GM21576 (cell line): ENCODE results near the gene LARP4.
A peak's percentile ranks its signal among the peaks of the same experiment; 100 is the strongest.
"Not testable (repeated sequence)": the region's sequence is repeated elsewhere in the genome, so short reads cannot be mapped to it uniquely, and the experiment has no call there.

Experiments
- ATAC-seq: cut with Tn5 transposase; IDR thresholded peaks from one replicate; pipeline ENCODE4 v1.9.1; 2021; ENCODE audit warnings: mild to moderate bottlenecking, moderate library complexity; ENCODE audit not compliant: unreplicated experiment

The LARP4 gene

DNA sequence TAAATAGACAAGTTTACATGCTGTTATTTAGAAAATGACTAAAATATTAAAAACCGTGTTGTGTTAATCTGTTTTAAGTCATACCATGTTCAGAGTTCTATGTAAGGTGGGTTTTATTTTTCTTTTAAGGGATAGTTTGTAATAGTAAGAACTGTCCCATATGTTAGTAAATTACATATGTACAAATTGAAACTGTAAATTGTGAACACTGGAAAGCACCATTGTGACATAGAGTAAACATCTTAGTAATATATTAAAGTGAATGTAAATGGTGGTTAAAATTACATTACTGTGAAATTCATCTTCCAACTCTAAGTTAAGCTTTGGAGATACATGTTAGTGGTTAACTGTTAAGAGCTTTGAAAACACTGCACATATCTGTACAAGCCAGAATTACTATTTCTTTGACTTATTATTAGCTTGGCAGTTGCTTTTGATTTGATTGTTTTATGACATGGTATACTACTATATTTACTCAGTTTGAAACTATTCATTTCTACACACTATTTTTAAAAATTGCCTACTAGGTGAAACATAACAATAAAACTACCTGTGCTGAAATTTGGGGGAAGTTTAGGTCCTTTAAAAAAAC is 76.7 kb downstream of the LARP4 start:
- no peak for ATAC-seq

DNA sequence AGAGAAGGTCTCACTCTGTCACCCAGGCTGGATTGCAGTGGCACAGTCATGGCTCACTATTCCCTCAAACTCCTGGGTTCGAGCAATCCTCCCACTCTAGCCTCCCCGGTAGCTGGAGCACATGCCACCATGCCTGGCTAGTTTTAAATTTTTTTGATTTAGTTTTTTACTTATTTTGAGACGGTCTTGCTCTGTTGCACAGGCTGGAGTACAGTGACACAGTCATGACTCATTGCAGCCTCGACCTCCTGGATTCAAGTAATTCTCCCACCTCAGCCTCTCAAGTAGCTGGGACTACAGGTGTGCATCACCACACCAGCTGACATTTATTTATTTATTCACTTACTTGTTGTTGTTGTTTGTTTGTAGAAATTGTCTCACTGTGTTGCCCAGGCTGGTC is 81.9 kb downstream of the LARP4 start:
- ATAC-seq, result no peak

DNA sequence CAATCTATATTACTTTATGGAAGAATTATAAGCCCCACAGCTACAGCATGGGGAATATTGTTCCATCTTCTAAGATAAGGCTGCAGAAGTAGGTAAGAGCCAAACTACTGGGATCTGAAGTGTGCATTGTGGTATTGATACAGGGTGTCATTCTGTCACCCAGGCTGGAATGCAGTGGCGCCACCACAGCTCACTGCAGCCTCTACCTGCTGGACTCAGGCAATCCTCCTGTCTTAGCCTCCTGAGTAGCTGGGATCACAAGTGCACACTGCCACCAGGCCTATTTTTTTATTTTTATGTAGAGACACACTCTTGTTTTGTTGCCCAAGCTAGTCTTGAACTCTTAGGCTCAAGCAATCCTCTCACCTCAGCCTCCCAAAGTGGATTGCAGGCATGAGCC is 82.8 kb downstream of the LARP4 start:
- no peak for ATAC-seq

DNA sequence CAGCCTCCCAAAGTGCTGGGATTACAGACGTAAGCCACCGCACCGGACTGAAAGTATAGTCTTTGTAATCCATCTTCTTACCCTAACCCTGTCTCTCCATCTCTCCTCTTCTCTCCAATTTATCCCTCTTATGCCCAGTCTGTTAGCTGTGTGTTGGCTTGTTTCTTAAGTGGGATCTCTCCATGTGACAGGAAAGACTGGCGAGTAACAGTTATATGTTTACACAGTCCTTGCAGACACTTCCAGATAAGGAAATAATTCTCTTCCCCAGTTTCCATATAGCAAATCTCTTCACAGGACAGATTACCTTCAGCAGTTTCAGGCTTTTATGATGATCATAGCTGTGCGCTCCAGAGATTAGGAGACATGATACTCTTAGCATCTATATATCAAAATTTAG is 88.1 kb downstream of the LARP4 start:
- no peak for ATAC-seq

DNA sequence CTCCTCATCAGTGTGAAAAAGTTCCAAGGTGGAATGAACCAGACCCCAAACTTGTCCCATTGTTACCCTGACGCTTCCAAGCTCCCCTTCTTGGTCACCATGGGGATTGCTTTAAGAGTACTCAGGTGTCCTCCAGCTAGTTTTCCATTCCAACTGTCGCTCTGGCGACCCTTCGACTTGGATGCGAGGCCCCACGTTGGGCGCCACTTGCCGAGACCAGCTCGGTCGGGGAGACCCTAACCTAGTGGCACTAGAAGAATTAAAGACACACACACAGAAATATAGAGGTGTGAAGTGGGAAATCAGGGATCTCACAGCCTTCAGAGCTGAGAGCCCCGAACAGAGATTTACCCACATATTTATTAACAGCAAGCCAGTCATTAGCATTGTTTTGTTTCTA is 97.4 kb downstream of the LARP4 start:
- ATAC-seq, result not testable (repeated sequence)

DNA sequence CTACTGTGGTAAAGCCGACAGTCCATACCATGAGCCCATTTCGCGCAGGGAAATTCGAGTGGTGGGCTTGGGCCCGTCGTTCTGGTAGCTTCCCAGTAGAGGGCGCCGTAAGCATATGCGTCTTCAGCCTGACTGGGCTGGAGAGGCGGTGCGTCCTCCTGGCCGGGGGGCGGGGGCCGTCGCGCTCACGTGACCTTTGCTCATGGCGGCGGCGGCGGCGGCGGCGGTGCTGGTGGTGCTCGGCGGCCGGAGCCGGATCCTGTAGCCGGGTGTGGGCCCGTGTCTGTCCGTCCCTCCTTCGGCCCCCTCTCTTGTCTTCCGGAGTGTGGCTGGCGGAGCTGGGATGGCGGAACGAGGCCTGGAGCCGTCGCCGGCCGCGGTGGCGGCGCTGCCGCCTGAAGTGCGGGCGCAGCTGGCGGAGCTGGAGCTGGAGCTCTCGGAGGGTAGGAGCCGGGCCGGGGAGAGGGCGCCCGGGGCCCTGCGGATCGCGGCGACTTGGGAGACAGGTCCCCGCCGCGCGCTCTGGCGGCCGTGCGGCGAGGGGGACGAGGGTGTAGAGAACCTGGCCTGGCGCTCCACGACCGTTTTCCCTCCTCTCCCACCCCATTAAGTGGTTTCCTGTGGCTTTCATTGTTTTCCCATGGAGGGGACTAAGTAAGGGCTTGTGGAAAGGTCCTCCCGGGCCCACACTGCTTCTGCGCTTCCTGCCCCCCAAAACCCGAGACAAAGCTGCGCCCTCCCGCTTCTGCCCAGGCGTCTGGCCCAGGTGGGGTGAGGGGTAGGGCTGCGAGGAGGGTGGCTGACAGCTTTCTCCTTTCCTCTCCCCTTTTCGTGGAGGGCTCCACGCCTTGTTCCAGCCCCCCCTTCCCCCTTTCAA is 104.4 kb downstream of the LARP4 start, which contains the start of gene DIP2B:
Gene DIP2B, plus strand, starts transcription at position 188 of the 877 bp plus-strand sequence. Its CDS starts 156 bp downstream, at position 344.
- ATAC-seq, result peak; percentile 68

DNA sequence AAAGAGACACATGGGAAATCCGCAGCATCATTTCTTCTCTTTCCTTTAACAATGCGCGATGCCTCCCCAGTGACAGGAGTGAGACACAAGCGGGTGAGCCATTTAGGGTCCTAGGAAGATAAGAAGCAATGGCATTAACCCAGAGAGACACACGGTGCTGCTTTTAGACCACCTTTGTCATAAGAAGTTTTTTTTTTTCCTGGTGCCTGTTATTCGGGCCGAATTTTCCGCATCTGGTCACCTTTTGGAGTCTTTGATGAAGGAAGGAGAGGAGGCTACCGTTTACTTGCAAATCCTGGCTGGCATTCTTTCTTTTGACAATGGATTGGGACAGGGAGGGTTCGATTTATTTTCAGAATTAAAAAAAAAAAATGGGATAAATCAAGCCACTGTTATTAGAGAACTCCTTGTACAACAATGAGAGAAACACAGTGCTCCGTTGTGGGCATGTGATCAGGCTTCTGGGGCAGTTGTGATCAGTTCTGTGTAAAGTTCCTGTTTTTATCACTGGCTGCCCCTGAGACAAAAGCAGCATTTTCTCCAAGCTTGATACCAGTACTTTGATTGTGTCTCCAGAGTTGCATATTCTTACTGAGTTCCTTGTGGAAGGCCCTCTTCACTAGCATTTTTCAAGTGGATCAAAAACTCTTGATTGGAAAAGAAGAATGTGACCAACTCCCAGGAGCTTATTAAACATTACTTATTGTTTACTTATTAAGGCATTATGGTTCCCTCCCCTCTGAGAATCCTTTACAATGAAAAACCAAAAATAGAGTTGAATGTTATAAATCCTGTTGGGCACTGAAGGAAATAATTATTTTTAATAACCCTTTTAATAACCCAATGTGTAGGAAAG is 105.2 kb downstream of the LARP4 start:
- ATAC-seq, result peak; percentile 2

DNA sequence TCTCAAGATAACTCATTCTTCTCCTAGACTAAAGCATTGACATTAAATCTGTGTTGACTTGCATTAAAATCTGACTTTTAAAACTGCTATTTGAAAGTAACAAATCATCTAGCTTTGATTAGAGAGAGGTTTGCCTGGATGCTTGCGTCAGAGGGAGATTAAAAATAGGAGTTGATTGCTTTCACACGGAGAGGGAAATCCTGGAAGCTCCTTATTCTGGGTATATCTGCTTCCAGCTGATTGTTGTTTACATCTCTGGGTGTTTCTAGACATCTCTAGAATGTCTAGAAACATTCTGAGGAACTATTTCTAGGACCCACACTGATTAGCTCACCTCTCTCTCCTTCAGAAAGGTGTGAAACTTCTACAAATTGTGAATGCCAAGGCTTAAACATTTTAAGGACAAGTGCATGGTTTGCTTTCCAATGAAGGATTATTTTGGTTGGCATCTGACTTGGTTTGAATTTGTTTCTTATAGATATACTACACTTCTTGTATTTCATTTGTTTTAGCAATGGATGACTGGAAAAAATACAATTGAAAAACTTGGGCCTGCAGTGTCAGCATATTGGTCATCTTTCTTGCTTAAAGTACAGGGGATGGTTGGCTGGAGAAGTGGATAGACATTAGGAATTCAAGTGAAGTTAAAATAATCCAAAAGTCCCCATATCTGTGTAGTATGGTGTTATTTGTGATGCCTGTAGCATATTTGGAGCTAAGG is 106.2 kb downstream of the LARP4 start:
- no peak for ATAC-seq

DNA sequence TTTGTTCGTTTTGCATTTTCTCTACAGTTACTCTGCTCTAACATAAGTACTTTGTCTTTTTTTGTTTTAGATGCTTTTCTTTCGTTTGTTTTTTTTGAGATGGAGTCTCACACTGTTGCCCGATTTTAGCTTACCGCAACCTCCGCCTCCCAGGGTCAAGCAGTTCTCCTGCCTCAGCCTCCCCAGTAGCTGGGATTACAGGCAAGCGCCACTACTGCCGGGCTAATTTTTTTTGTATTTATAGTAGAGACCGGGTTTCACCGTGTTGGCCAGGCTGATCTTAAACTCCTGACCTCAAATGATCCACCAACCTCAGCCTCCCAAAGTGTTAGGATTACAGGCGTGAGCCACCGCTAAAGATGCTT is 106.8 kb downstream of the LARP4 start:
- no peak for ATAC-seq

DNA sequence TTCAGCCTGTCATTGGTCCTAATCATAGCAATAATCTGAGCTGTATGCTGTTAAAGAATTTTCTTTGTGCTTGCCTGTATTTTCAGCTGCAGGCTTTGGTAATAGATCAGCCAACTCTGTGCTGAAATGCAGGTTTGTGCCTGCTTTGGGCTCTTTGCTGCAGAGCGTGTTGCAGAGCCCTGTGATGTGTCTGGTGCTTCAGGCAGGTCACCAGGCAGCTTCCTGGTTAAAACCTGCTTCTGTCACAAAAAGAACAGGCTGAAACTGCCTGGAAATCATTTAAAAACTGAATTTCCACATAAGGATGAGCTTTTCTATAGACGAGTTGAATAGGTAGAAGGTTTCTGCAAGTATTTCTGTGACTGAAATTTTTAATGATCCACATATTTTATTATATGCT is 107.2 kb downstream of the LARP4 start:
- no peak for ATAC-seq

DNA sequence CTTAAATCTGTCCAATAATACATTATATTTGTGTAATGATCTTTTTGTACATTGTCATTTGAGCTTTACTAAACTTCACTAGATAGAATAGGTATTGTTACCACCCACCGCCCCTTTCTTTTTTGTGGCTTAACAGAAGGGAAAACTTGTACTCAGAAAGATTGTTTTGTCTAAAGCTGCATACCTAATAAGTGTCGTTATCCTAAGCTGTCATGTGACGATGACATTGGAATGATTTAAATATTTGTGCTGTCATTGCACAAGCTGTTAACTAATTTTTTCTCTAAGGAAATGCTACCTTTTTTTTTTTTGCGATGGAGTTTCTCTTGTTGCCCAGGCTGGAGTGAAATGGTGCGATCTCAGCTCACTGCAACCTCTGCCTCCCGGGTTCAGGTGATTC is 107.7 kb downstream of the LARP4 start:
- ATAC-seq, result no peak

DNA sequence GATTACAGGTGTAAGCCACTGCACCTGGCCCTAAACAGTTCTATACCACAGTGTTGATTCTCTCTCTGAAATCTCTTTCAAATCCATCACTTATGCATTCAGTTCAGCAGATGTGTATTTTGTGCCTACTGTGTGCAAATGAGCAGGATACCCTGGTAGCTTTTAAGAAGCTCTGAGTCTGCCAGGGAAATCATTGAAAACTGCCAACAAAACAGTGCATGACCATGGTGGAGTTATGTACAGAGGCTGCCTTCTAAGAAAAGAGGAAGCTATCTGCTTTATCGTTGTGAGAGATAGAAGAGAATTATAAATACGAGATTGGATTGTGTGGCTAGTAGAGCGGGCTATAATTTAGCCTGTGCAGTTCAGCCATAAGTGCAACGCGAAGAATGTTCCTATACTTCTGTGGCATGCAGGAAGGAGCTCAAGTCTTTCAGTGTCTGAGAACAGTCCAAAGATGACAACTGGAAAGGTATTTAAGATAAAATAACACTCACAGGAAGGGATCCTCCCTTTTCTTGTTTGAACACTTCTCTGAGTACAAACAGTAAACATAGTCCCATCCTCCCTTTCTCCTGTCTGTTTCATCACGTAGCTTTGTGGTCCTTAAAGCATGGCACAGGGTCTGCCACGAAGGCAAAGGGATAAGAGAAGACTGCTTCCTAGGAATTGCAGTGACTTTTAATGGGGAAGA is 108.4 kb downstream of the LARP4 start:
- ATAC-seq, result no peak

DNA sequence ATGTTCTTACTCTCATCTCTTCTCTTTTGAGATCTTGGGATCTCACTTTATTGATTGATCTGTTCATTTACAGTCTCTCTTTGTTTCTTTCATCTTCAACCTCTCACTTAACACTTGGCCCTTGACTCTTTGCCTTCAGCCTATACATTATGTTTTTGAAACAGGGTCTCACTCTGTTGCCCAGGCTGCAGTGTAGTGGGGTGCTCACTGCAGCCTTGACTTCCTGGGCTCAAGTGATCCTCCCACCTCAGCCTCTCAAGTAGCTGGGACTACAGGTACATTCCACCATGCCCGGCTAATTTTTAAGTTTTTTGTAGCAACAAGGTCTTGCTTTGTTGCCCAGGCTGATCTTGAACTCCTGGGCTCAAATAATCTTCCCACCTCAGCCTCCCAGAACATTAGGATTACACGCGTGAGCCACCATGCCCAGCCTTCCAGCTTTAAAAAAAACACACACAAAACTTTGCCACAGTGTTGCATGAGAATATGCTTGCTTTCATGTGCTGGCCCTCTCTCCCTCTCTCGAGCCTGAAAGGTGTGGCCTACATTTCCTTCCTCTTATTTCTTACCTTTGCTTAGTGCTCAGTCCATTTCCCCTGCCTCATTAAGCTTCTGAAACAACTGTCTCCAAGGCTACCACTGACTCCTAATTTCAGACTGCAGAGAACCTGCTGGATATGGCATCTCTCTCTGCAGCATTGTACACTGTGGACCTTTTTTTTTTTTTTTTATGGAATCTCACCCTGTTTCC is 114.0 kb downstream of the LARP4 start:
- peak; percentile 37 for ATAC-seq

DNA sequence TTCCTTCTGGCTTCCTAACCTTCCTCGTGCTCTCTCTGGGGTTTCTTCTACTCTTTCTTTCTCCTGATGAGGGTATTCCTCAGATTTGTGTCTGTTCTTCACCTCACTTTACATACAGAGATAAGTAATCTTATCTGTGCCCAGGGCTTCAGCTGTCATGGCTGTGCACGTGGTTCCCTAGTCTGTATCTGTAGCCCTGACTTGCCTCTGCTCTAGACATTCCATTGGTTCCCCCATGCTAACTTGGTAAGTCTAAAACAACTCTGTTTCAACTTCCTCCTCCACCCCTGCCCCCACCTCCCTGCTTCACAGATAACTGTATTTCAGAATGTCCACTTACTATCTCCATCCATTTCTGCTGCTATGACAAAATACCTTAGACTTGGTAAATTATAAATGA is 114.9 kb downstream of the LARP4 start:
- ATAC-seq, result no peak

DNA sequence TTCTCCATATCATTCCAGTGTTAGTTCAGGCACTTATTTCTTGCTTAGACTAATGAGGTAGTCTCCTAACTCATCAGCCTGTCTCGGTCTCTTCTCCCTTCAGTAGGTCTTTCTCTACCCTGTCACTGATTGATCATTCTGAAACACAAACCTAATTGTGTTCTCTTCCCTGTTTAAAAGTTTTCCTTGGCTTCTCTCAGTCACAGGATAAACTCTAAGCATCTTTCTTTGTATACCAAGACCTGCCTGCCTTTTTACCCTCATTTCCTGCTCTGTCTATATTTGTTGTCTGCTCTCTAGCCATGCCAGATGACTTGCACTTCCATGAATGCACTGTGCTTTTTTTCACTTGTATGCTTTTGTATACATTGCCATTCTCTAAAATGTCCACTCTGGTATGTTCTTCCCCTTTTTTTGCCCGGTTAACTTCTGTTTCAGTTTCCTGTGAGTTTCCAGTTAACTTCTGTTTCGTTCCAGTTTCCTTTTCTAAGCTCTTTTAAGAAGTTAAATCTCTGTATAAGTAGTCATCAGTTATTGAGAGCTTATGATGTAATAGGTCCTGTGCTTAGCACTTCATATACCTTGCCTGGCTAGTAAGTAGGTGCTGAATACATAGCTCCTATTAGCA is 116.8 kb downstream of the LARP4 start:
- peak; percentile 53 for ATAC-seq

DNA sequence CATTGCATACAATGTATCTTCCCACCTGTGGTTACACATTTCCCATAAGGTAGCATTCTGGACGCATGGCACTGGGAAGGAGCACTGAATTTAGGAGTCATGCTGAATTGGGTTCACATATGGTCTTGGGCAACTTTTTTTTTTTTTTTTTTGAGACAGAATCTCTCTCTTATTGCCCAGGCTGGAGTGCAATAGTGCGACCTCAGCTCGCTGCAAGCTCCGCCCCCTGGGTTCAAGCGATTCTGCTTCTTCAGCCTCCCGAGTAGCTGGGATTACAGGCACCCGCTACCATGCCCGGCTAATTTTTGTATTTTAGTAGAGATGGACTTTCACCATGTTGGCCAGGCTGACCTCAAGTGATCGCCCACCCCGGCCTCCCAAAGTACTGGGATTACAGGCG is 117.4 kb downstream of the LARP4 start:
- ATAC-seq, result no peak

DNA sequence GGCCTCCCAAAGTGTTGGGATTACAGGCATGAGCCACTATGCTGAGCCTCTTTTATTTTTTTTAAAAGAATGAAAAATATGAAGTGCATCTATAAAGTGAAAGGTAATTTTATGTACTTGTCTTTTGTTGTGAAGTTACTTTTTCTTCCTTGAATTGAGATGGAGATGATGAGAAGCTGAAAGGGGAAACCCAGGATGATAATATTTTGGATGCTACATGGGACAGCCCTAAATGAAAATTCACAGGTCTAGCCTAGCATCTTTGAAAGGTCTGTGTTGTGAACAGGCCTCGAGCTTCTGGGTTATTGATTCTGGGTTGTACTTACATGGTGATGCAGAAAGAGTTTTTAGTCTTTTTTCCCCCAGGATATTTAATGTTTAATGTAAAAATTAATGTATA is 118.7 kb downstream of the LARP4 start:
- ATAC-seq, result no peak

DNA sequence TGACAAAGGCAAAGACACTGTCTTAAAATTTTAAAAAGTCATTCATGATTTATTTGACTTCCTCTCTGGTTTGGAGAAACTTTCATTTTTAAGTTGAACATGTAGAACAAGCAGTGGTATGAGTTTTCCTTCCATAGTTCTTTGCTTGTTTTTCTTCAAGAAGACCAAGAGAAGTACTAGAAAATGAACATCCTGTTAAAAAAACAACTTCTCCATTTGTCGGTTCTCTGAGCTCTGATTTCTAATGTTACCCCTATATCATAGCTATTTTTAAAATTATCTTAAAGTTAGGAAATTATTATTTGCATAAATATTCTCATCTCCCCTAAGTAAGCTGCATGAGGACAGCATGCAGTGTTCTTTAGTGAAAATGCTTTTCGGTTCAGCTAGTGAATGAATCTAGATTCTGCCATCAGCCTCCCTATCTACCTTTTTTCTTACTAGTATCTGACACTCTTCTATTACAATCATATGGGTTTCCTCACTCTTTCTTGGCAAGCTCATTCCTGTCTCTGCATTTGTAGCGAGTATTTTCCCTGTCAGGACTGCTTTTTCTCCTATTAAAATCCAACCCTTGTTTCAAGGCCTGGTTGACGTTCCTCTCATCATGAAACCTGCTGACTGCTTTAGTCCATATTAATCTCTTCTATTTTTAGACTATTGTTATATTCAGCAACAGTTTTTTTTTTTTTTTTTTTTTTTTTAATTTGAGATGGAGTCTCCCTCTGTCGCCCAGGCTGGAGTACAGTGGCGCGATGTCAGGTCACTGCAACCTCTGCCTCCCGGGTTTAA is 119.9 kb downstream of the LARP4 start:
- no peak for ATAC-seq
